Activated B cell treated with CpG ODN at 0.5 μM for 24 hours (primary cell): Measurements from ENCODE around the gene PTPA. TPM values are rescaled to one million over a fixed set of nuclear protein-coding genes. Genes with fewer than 3 reads are reported as not detected.

ENCODE experiments used
- ATAC-seq: fragments of 200-7000 bp; cut with Tn5 transposase; one replicate; pipeline ENCODE4 v1.10.0; 2021; ENCODE audit warnings: low read depth, mild to moderate bottlenecking, moderate library complexity
- CTCF ChIA-PET: fragments of 350-600 bp; sonication (Branson Sonifier 250); formaldehyde crosslinking; loops from one replicate; lab custom pipeline; 2021; ENCODE audit warnings: antibody characterized with exemption; lab: Charles Lee
- POLR2A ChIA-PET: fragments of 350-600 bp; sonication (Branson Sonifier 250); formaldehyde crosslinking; loops from one replicate; lab custom pipeline; 2021; ENCODE audit warnings: antibody characterized with exemption; lab: Charles Lee
- DNase-seq: peaks from one replicate; pipeline ENCODE4 v3.0.0; 2022
- H3K27ac Mint-ChIP-seq: one replicate; pipeline ENCODE4 v1.8.0; 2020; ENCODE audit warnings: mixed read lengths
- H3K27me3 Mint-ChIP-seq: one replicate; pipeline ENCODE4 v1.8.0; 2021; ENCODE audit warnings: mixed read lengths
- H3K36me3 Mint-ChIP-seq: one replicate; pipeline ENCODE4 v1.8.0; 2021; ENCODE audit warnings: low read depth, mixed read lengths
- H3K4me1 Mint-ChIP-seq: one replicate; pipeline ENCODE4 v1.8.0; 2021; ENCODE audit warnings: mixed read lengths
- H3K4me3 Mint-ChIP-seq: one replicate; pipeline ENCODE4 v1.8.0; 2020; ENCODE audit warnings: mild to moderate bottlenecking, mixed read lengths
- H3K9me3 Mint-ChIP-seq: one replicate; pipeline ENCODE4 v1.8.0; 2020; ENCODE audit warnings: mixed read lengths
- intact Hi-C: fragments of 100-400 bp; cut with micrococcal nuclease; formaldehyde crosslinking; loops from one replicate; pipeline ENCODE4 v1.15.1; 2024
- total RNA-seq: library from RNA; stranded (reverse); gene quantifications from 2 replicates; pipeline ENCODE4 v1.2.3, GENCODE V29; 2022
- TF ChIP-seq, protein P1 (sequence below): fragments of 200-600 bp; IDR thresholded peaks from one replicate; pipeline ENCODE4 v1.8.0; 2022; ENCODE audit warnings: antibody characterized with exemption, mild to moderate bottlenecking

Gene PTPA
- total RNA-seq, 1 donor from 2014 or later = 67.2 TPM

DNA sequence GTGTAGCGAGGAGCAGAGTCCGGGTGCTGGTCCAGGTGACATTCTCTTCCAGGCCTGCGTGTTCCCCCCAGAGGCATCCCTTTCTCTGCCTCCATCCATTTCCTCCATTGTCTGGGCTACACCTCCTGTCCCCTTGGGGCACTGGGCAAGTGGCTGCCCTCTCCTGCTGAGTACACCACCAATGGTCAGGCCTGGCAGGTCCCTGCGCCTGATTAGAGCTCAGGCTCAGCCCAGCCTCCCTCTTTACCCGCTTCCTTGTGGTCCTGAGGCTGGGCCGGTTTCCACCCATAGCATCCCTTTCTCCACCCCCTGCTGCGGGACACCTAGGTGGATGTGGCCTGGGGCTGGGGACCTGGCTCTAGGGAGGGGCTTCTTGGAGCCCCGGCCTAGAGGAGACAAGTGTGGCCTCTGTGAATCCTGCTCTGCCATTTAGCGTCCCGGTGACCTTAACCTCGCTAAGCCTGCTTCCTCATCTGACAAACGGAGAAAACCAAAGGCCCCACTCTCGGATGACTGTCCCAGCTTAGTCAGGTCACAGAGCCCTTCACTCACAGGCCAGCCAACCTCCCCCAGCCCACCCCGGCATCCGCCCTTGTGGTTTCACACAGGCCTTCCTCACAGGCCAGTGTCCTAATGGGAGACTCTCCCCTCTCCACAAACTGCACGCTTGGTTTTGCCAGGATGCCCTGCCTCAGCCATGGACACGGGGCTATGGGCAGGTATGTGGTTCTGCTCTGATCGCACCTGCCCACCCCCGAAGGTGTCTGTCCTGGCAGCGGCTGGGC lies 17.4 kb upstream of the PTPA start:
- Mint-ChIP-seq H3K36me3 (peaks cover 19% of the 10 kb centered on the region), H3K27ac (no peak overlapping the region), H3K27me3 (no peaks in the 10 kb centered on the region), H3K9me3 (no peaks in the 10 kb centered on the region), H3K4me1 (no peaks in the 10 kb centered on the region), H3K4me3 (no peak overlapping the region)
- CTCF ChIA-PET = no interaction called here
- ATAC-seq = no peak
- intact Hi-C loops = no loop called here
- TF ChIP-seq, protein P1, sequence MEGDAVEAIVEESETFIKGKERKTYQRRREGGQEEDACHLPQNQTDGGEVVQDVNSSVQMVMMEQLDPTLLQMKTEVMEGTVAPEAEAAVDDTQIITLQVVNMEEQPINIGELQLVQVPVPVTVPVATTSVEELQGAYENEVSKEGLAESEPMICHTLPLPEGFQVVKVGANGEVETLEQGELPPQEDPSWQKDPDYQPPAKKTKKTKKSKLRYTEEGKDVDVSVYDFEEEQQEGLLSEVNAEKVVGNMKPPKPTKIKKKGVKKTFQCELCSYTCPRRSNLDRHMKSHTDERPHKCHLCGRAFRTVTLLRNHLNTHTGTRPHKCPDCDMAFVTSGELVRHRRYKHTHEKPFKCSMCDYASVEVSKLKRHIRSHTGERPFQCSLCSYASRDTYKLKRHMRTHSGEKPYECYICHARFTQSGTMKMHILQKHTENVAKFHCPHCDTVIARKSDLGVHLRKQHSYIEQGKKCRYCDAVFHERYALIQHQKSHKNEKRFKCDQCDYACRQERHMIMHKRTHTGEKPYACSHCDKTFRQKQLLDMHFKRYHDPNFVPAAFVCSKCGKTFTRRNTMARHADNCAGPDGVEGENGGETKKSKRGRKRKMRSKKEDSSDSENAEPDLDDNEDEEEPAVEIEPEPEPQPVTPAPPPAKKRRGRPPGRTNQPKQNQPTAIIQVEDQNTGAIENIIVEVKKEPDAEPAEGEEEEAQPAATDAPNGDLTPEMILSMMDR = no peak
- POLR2A ChIA-PET = interaction anchor here (1.3 kb wide), 1 partner anchor 13 kb away, joined by 7 read pairs; the partner anchor contains the start of gene DOLPP1
- DNase-seq = no peak

DNA sequence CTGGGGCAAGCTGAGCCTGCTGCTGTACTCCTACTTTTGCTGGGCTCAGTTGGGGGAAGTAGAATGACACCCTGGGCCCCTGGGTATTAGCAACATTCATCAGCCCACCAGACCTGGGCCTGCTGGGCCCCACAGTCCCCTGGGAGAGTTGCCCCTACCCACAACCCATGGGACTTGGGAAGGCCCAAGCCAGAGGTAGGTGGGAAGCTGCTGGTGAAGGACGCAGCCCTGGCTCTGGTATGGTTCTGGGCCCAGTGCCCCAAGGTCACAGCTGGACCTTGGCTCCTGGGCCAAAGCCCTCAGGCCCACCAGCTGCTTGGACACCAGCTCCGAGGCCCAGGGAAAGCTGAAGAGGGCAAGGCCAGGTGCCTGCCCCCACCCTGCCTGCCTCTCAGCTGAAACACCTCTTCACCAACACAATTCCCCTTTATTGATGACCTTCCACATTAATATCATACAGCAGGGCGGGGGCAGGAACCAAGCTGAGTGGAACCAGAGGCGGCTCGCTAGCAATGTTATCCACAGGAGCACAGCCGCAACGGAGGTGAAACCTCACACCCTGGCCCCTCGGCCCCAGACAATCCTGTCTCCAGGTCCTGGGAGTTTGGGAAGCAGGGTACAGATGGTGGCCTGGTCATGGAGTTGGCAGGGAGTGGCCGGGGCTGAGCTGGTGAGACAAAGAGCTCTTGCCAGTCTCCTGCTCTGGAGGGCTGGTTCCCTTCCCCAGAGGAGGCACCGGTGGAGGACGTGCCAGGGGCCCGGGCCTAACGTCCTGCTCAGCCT lies 16.6 kb upstream of the PTPA start:
- DNase-seq = no peak
- Mint-ChIP-seq H3K27me3 (no peaks in the 10 kb centered on the region), H3K4me3 (no peak overlapping the region), H3K27ac (no peak overlapping the region), H3K4me1 (no peaks in the 10 kb centered on the region), H3K9me3 (no peaks in the 10 kb centered on the region), H3K36me3 (peaks cover 13% of the 10 kb centered on the region)
- ChIA-PET CTCF (interaction anchor here (0.5 kb wide), 1 partner anchor 1005 kb away, joined by 3 read pairs; no protein-coding TSS in a partner anchor), POLR2A (interaction anchor here (1.3 kb wide), 1 partner anchor 13 kb away, joined by 7 read pairs; the partner anchor contains the start of gene DOLPP1)
- intact Hi-C loops = no loop called here
- TF ChIP-seq, protein P1 = no peak
- ATAC-seq = no peak

DNA sequence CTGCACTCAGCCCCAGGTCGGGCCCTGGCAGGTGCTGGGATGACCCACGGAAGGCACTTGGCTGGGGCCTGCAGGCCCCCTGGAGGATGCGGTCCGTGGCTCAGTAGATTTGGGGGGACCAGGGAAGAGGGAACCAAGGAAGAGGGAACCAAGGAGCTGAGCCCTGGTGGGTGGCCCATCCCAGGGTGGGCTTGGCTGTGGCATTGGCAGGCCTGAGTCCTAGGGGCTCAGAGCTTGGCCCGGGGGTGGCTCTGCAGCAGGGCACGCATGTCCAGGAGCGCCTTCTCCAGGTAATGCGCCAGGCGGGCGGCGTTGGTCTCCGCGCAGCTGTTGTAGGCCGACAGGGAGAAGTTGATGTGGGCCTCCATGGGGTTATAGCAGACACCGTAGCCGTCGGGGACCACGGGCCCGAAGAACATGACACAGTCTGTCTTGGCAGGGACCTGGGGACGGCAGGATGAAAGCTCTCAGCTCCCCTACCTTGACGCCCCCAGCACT lies 16.0 kb upstream of the PTPA start:
- no peak overlapping the region for H3K4me3 Mint-ChIP-seq

DNA sequence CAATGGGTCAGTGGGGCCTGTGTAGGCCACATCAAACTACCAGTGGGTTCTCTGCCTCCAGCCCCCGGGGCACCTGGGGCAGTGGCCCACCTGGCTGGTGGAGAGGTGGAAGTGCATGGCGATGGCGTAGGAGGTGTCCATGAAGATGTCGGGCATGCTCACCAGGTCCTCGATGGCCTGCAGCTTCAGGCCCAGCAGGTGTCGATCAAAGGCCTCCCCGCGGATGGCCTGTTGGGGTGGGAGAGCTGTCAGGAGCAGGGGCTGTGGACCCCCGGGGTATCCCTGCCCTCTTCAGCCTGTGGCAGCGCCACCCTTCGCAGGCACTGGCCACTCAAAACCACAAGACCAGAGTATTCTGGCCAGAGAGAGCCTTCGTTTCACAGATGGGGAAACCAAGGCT lies 15.3 kb upstream of the PTPA start:
- Mint-ChIP-seq H3K27ac (no peak overlapping the region), H3K4me1 (no peaks in the 10 kb centered on the region), H3K4me3 (no peak overlapping the region), H3K9me3 (no peaks in the 10 kb centered on the region), H3K36me3 (peaks cover 2% of the 10 kb centered on the region), H3K27me3 (no peaks in the 10 kb centered on the region)
- ChIA-PET POLR2A (no interaction called here), CTCF (no interaction called here)
- DNase-seq (no peak), ATAC-seq (no peak)
- TF ChIP-seq, protein P1 = no peak
- intact Hi-C loops = no loop called here

More for the DNA sequence above, 16.0 kb upstream of the PTPA start:
- POLR2A ChIA-PET = interaction anchor here (0.5 kb wide), 1 partner anchor 439 kb away, joined by 3 read pairs; no protein-coding TSS in a partner anchor
- ATAC-seq (no peak), DNase-seq (no peak)
- CTCF ChIA-PET = interaction anchor here (0.5 kb wide), 1 partner anchor 1004 kb away, joined by 3 read pairs; no protein-coding TSS in a partner anchor
- peaks cover 7% of the 10 kb centered on the region for H3K36me3 Mint-ChIP-seq
- no peaks in the 10 kb centered on the region for H3K9me3 Mint-ChIP-seq
- H3K27ac Mint-ChIP-seq = no peak overlapping the region
- no peaks in the 10 kb centered on the region for H3K27me3 Mint-ChIP-seq
- no peaks in the 10 kb centered on the region for H3K4me1 Mint-ChIP-seq
- TF ChIP-seq, protein P1 = no peak
- intact Hi-C loops = no loop called here
